Kidney (tissue), 14 donors: ENCODE data around the gene LIN28B. TPM values are rescaled to one million over a fixed set of nuclear protein-coding genes. Genes with fewer than 3 reads are reported as not detected.
A peak's percentile ranks its signal among the peaks of the same experiment; 100 is the strongest.
"Not testable (repeated sequence)": the region's sequence is repeated elsewhere in the genome, so short reads cannot be mapped to it uniquely, and the experiment has no call there.

Source experiments
- DNase-seq, 5 donors: peaks; one replicate each; pipeline ENCODE4 v3.0.0-alpha.2; 2013 to 2020
- FAIRE-seq: peaks from 2 replicates; lab custom pipeline; 2012; peaks lifted over from hg19 to GRCh38; lab: Jason Lieb, UNC
- H3K27ac ChIP-seq, 2 donors: one replicate each; pipeline ENCODE4 v1.7.0; 2013; ENCODE audit warnings: low read depth in 2 of 2, low read length in 2 of 2, inconsistent platforms in 1 of 2
- H3K27me3 ChIP-seq: one replicate; pipeline ENCODE4 v1.7.1; 2013; ENCODE audit warnings: low read length, inconsistent platforms; ENCODE audit not compliant: control insufficient read depth, insufficient read depth
- H3K36me3 ChIP-seq, 3 donors: one replicate each; pipeline versions ENCODE4 v1.7.0 to v1.7.1; 2013; ENCODE audit warnings: low read length in 3 of 3, control low read depth in 1 of 3, inconsistent platforms in 1 of 3; ENCODE audit not compliant: insufficient read depth in 3 of 3, control insufficient read depth in 2 of 3
- H3K4me1 ChIP-seq, 3 donors: one replicate each; pipeline versions ENCODE4 v1.7.0 to v1.7.1; 2013; ENCODE audit warnings: low read length in 3 of 3, inconsistent platforms in 1 of 3, low read depth in 1 of 3; ENCODE audit not compliant: control insufficient read depth in 2 of 3, insufficient read depth in 2 of 3
- H3K4me3 ChIP-seq, 3 donors: one replicate each; pipeline versions ENCODE4 v1.7.0 to v1.8.1; 2013; ENCODE audit warnings: low read length in 3 of 3, control low read depth in 1 of 3, inconsistent platforms in 1 of 3
- H3K9ac ChIP-seq, 3 donors: one replicate each; pipeline versions ENCODE4 v1.7.0 to v1.7.1; 2013; ENCODE audit warnings: low read length in 3 of 3, control low read depth in 1 of 3, inconsistent platforms in 1 of 3
- H3K9me3 ChIP-seq, 3 donors: one replicate each; pipeline versions ENCODE4 v1.7.0 to v1.7.1; 2013; ENCODE audit warnings: low read length in 3 of 3, control low read depth in 1 of 3, inconsistent platforms in 1 of 3; ENCODE audit not compliant: control insufficient read depth in 2 of 3, insufficient read depth in 1 of 3
- CTCF ChIP-seq: IDR thresholded peaks from 3 replicates; pipeline ENCODE4 v1.5.1; 2012; ENCODE audit warnings: mild to moderate bottlenecking, moderate library complexity, borderline replicate concordance; ENCODE audit not compliant: insufficient read depth; ENCODE audit errors: extremely low read depth
- intact Hi-C: fragments of 100-400 bp; cut with DNase I; formaldehyde crosslinking; loops from one replicate; pipeline ENCODE4 v1.11.1; 2022
- polyA plus RNA-seq: library from polyadenylated mRNA; stranded (reverse); fragments of 350-450 nt; fragmentation: Illumina TruSeq; extraction: RNeasy Lipid Tissue Mini Kit (QIAGEN cat#74804); gene quantifications from one replicate; pipeline ENCODE4 v1.2.3, GENCODE V29; 2014; ENCODE audit warnings: low read depth, low replicate concordance; ENCODE audit not compliant: insufficient read depth
- total RNA-seq: library from RNA; stranded (reverse); fragmentation: NEBNext Ultra II Directional; extraction: Animal tissue kit (Norgen Biotek cat#: 25700); gene quantifications from one replicate; pipeline ENCODE4 v1.2.1, GENCODE V29; 2021
- donor health status: control.
- donor health status: control.
- donor health status: control.
- donor health status: control.
- donor health status: control.
- donor health status: DM: yes; HTN: yes; CAD: no.
- donor health status: Normal renal cell carcinoma (clear cell type).

Gene LIN28B
- total and polyA plus RNA-seq, 2 donors from 2014 or later, result not detected

GRCh38 chr6:105075210-105075609 is 118.3 kb downstream of the LIN28B start:
- Histone ChIP-seq H3K4me1 (no peaks in the 10 kb centered on the region), H3K9ac (no peak overlapping the region), H3K9me3 (no peaks in the 10 kb centered on the region), H3K27me3 (no peaks in the 10 kb centered on the region), H3K36me3 (no peaks in the 10 kb centered on the region), H3K4me3 (no peak overlapping the region), H3K27ac (no peak overlapping the region)
- no peak for FAIRE-seq
- TF ChIP-seq CTCF, result no peak
- intact Hi-C loops, result no loop called here
- DNase-seq, result no peak

GRCh38 chr6:105076418-105076817 is 119.5 kb downstream of the LIN28B start:
- intact Hi-C loops, FAIRE-seq: not testable (repeated sequence)

GRCh38 chr6:105077596-105078385 is 120.9 kb downstream of the LIN28B start:
- DNase-seq (peak in 2 of 5 donors; percentile 48 to 65), FAIRE-seq (peak; percentile 95)
- H3K27ac ChIP-seq, result no peak overlapping the region

More at GRCh38 chr6:105076418-105076817, 119.5 kb downstream of the LIN28B start:
- H3K27ac ChIP-seq, H3K9me3 ChIP-seq, H3K27me3 ChIP-seq, H3K4me1 ChIP-seq, DNase-seq, H3K9ac ChIP-seq, H3K4me3 ChIP-seq, H3K36me3 ChIP-seq: not testable (repeated sequence)

More at GRCh38 chr6:105077596-105078385, 120.9 kb downstream of the LIN28B start:
- H3K4me3 ChIP-seq, result no peak overlapping the region
- no peaks in the 10 kb centered on the region for H3K9me3 ChIP-seq
- no peaks in the 10 kb centered on the region for H3K4me1 ChIP-seq
- H3K36me3 ChIP-seq, result no peaks in the 10 kb centered on the region
- H3K9ac ChIP-seq, result no peak overlapping the region
- no peaks in the 10 kb centered on the region for H3K27me3 ChIP-seq
- no peak for TF ChIP-seq CTCF
- intact Hi-C loops, result no loop called here
